ENCODE results near the gene SLC25A15. TPM values are rescaled to one million over a fixed set of nuclear protein-coding genes. Genes with fewer than 3 reads are reported as not detected.

SLC25A15 gene
- total RNA-seq, 3 donors from 2014 or later, result 4.9 to 8.8 (median 8.8) TPM

DNA sequence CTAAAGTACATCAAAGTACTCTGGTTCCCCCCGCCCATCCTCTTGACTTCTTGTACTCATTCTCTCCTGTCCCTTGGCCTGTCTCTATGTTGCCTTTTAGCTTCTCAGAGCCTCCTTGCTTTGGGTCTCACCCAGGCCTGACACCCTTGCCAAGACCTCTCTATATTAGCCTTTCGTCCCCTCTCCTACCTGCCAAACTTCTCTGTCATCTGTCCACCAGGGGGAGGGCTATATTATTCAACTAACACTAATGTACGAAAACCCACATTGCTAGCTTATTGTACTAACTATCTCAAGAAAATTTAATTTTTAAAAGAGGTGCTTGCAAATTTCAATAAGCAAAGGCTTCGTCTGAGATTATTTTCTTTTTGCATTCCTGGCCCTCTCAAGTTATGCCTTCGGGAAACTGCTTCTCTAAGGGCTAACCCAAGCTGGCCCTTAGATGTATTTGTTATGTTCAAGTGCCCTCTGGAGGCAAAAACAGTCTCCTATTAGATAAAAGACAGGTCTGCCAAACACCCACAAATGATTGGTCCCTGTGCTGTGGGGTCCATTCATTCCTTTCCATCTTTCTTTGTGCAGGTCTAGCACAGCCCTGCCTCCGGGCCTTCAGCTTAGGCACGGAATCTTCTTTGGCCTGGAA, 12.1 kb upstream of the SLC25A15 start:
- no peaks in the 10 kb centered on the region for H3K4me1 ChIP-seq (ENCODE audit: low read depth)
- no peaks in the 10 kb centered on the region for H3K36me3 ChIP-seq (ENCODE audit: low read depth)
- H3K9me3 ChIP-seq, result no peaks in the 10 kb centered on the region
- TF ChIP-seq, protein P1, sequence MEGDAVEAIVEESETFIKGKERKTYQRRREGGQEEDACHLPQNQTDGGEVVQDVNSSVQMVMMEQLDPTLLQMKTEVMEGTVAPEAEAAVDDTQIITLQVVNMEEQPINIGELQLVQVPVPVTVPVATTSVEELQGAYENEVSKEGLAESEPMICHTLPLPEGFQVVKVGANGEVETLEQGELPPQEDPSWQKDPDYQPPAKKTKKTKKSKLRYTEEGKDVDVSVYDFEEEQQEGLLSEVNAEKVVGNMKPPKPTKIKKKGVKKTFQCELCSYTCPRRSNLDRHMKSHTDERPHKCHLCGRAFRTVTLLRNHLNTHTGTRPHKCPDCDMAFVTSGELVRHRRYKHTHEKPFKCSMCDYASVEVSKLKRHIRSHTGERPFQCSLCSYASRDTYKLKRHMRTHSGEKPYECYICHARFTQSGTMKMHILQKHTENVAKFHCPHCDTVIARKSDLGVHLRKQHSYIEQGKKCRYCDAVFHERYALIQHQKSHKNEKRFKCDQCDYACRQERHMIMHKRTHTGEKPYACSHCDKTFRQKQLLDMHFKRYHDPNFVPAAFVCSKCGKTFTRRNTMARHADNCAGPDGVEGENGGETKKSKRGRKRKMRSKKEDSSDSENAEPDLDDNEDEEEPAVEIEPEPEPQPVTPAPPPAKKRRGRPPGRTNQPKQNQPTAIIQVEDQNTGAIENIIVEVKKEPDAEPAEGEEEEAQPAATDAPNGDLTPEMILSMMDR (IDR thresholded peaks at IDR 0.05), result peak; percentile 47
- H3K4me3 ChIP-seq, result no peak overlapping the region
- DNase-seq (peak in 1 of 3 donors; percentile 83), ATAC-seq (peak; percentile 80)
- intact Hi-C loops (cut with DNase I, micrococcal nuclease), result no loop called here

DNA sequence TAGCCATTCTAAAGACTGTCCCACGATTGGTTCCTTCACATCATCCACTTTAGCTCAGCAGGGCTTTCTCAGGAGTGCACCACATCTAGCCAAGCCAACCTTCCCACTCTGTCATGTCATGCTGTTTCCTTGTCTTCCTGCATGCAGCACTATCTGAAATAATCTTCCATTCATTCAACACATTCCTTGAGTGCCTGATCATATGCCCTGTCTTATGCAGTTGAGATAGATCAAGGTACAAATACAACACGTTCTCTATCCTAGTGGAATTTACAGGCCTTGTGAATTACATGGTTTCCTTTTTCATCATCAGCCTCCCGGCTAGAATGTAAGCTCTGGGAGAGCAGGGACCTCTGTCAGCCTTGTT, 11.6 kb upstream of the SLC25A15 start:
- TF ChIP-seq, protein P1 (IDR thresholded peaks at IDR 0.05), result no peak
- Histone ChIP-seq H3K4me1 (ENCODE audit: low read depth) (no peaks in the 10 kb centered on the region), H3K9me3 (no peaks in the 10 kb centered on the region), H3K4me3 (no peak overlapping the region), H3K36me3 (ENCODE audit: low read depth) (no peaks in the 10 kb centered on the region)
- peak; percentile 5 for ATAC-seq
- DNase-seq, result no peak
- intact Hi-C loops (cut with DNase I, micrococcal nuclease), result no loop called here

DNA sequence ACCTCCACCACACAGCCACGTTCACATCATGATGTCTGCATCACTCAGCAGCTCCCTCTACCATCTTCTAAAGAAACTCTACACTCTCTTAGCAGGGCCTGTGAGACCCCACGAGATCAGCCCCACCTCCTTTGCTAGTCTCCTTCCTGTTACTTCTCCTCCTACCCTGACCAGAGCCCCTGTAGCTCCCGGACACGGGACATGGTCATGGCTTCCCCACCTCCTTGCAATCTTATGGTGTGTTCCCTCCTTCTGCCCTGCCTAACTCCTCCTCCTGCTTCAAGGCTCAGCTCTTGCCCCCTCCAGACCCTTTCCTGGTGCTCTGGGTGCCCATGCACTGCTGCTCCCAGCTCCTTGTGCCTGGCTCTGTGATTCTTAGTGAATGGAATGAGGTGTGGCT, 10.4 kb upstream of the SLC25A15 start:
- TF ChIP-seq, protein P1 (IDR thresholded peaks at IDR 0.05), result no peak
- Histone ChIP-seq H3K9me3 (no peaks in the 10 kb centered on the region), H3K4me1 (ENCODE audit: low read depth) (no peaks in the 10 kb centered on the region), H3K36me3 (ENCODE audit: low read depth) (no peaks in the 10 kb centered on the region), H3K4me3 (no peak overlapping the region)
- DNase-seq, result no peak
- ATAC-seq, result no peak
- intact Hi-C loops (cut with DNase I, micrococcal nuclease), result no loop called here

DNA sequence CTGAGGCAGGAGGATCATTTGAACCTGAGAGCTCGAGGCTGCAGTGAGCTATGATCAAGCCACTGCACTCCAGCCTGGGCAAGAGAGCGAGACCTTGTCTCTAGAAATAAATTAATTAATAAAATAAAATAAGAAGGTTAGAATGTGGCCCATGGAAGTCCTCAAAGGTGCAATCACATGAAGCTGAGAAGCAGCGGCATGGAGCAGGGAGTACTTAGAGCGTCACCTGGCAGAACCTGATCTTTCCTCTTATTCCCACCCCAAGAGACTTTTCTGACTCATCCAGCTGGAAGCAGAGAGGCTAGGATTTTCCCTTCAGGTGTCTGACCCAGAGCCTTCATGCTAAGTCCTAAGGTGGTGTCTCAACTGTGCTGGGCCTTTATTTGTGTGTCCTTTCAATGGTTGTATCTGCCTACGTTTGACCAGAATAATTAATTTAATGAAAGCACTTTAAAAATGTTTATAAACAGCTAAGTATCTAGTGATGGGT, 9.6 kb upstream of the SLC25A15 start:
- TF ChIP-seq, protein P1 (IDR thresholded peaks at IDR 0.05), result no peak
- no peak for ATAC-seq
- Histone ChIP-seq H3K9me3 (no peaks in the 10 kb centered on the region), H3K36me3 (ENCODE audit: low read depth) (no peaks in the 10 kb centered on the region), H3K4me1 (ENCODE audit: low read depth) (no peaks in the 10 kb centered on the region), H3K4me3 (no peak overlapping the region)
- intact Hi-C loops (cut with DNase I, micrococcal nuclease), result no loop called here
- no peak for DNase-seq

DNA sequence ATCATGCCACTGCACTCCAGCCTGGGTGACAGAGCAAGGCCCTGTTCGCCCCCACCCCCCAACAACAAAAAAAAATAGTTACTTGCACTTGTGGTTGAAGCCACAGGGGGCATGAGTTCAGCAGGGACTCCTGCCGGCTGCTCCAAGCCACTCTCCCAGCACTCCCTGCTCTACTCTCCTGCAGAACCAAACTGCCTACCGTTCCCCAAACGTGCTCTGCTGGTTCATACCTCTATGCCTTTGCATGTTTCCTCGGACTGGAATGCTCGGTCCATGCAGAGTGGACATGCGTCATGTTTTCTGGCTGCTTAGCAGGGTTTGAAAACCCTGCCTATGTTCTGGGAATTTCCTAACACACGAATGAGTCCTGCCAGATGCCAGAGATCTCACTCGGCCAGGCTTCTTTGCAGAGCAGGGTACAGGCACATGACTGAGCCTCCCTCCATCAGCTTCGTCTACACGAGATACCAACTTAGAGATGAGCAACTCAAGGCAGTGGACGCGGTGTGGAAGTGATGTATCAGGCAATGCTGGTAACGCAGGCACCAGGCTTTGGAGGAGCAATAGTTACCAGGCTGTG, 8.5 kb upstream of the SLC25A15 start:
- TF ChIP-seq, protein P1 (IDR thresholded peaks at IDR 0.05), result no peak
- no peaks in the 10 kb centered on the region for H3K4me1 ChIP-seq (ENCODE audit: low read depth)
- H3K36me3 ChIP-seq (ENCODE audit: low read depth), result no peaks in the 10 kb centered on the region
- ATAC-seq, result no peak
- no peaks in the 10 kb centered on the region for H3K9me3 ChIP-seq
- intact Hi-C loops (cut with DNase I, micrococcal nuclease), result no loop called here
- no peak for DNase-seq
- no peak overlapping the region for H3K4me3 ChIP-seq

Data from mucosa of descending colon (tissue), 3 donors.